ENCODE data around the gene YY1. TPM values are rescaled to one million over a fixed set of nuclear protein-coding genes. Genes with fewer than 3 reads are reported as not detected.

The YY1 gene
- total and polyA plus RNA-seq, 7 experiments from 2014 or later = 15.2 to 99.7 (median 72.1) TPM

- no peak for ATAC-seq
- Histone ChIP-seq H3K4me1 (ENCODE audit: control insufficient read depth in 2 of 2, insufficient read depth in 2 of 2, low read length in 2 of 2) (peaks cover 20 to 29% of the 10 kb centered on the region in 2 donors), H3K27me3 (ENCODE audit: control insufficient read depth in 2 of 2, insufficient read depth in 2 of 2, low read length in 2 of 2) (no peaks in the 10 kb centered on the region), H3K27ac (ENCODE audit: low read depth, low read length) (no peak overlapping the region), H3K4me3 (ENCODE audit: low read length) (no peak overlapping the region), H3K9me3 (ENCODE audit: control insufficient read depth in 2 of 3, low read length in 3 of 3) (no peaks in the 10 kb centered on the region), H3K36me3 (ENCODE audit: control insufficient read depth in 2 of 3, insufficient read depth in 3 of 3, low read length in 3 of 3) (peaks cover 0 to 19% (median 4%) of the 10 kb centered on the region in 3 experiments)
- H3K4me1 Mint-ChIP-seq = peaks cover 25 to 79% (median 67%) of the 10 kb centered on the region in 7 donors
- H3K27me3 Mint-ChIP-seq = no peaks in the 10 kb centered on the region
- intact Hi-C loops (cut with micrococcal nuclease) = no loop called here
- H3K9me3 Mint-ChIP-seq = no peaks in the 10 kb centered on the region
- H3K4me3 Mint-ChIP-seq = peak overlapping the region in 5 of 10 donors; percentile 2 to 43 (median 4)
- peak overlapping the region in 8 of 9 donors; percentile 47 to 88 (median 73) for H3K27ac Mint-ChIP-seq
- peaks cover 0 to 8% (median 0%) of the 10 kb centered on the region in 5 donors for H3K36me3 Mint-ChIP-seq
- no peak for DNase-seq
- ChIA-PET POLR2A (no interaction called here), CTCF (interaction anchor here (2.8 kb wide), 1 partner anchor 10 kb away, joined by 11 read pairs; no protein-coding TSS in a partner anchor)
Observed at GRCh38 chr14:100274250-100274649, 35.3 kb downstream of the YY1 start.

GRCh38 chr14:100275214-100275613 is 36.3 kb downstream of the YY1 start:
- CTCF ChIA-PET = no interaction called here
- H3K4me3 ChIP-seq (ENCODE audit: low read length) = no peak overlapping the region
- POLR2A ChIA-PET = no interaction called here
- H3K4me1 ChIP-seq (ENCODE audit: control insufficient read depth in 2 of 2, insufficient read depth in 2 of 2, low read length in 2 of 2) = peaks cover 20 to 29% of the 10 kb centered on the region in 2 donors
- Mint-ChIP-seq H3K36me3 (peaks cover 0 to 11% (median 3%) of the 10 kb centered on the region in 5 donors), H3K27me3 (no peaks in the 10 kb centered on the region), H3K9me3 (no peaks in the 10 kb centered on the region), H3K4me1 (peaks cover 27 to 82% (median 69%) of the 10 kb centered on the region in 7 donors), H3K27ac (peak overlapping the region in 8 of 9 donors; percentile 18 to 87 (median 56)), H3K4me3 (peak overlapping the region in 2 of 10 donors; percentile 2 to 33)
- no peak for DNase-seq
- H3K9me3 ChIP-seq (ENCODE audit: control insufficient read depth in 2 of 3, low read length in 3 of 3) = no peaks in the 10 kb centered on the region
- intact Hi-C loops (cut with micrococcal nuclease) = no loop called here
- H3K36me3 ChIP-seq (ENCODE audit: control insufficient read depth in 2 of 3, insufficient read depth in 3 of 3, low read length in 3 of 3) = peaks cover 0 to 19% (median 4%) of the 10 kb centered on the region in 3 experiments
- no peak for ATAC-seq
- no peak overlapping the region for H3K27ac ChIP-seq (ENCODE audit: low read depth, low read length)
- no peaks in the 10 kb centered on the region for H3K27me3 ChIP-seq (ENCODE audit: control insufficient read depth in 2 of 2, insufficient read depth in 2 of 2, low read length in 2 of 2)

- POLR2A ChIA-PET = no interaction called here
- Mint-ChIP-seq H3K4me3 (no peak overlapping the region), H3K4me1 (peaks cover 23 to 59% (median 48%) of the 10 kb centered on the region in 7 donors), H3K27ac (peak overlapping the region in 7 of 9 donors; percentile 29 to 84 (median 75)), H3K9me3 (no peaks in the 10 kb centered on the region), H3K36me3 (peaks cover 0 to 11% (median 4%) of the 10 kb centered on the region in 5 donors), H3K27me3 (no peaks in the 10 kb centered on the region)
- intact Hi-C loops (cut with micrococcal nuclease) = no loop called here
- Histone ChIP-seq H3K4me1 (ENCODE audit: control insufficient read depth in 2 of 2, insufficient read depth in 2 of 2, low read length in 2 of 2) (peaks cover 18 to 24% of the 10 kb centered on the region in 2 donors), H3K27ac (ENCODE audit: low read depth, low read length) (no peak overlapping the region), H3K9me3 (ENCODE audit: control insufficient read depth in 2 of 3, low read length in 3 of 3) (no peaks in the 10 kb centered on the region), H3K36me3 (ENCODE audit: control insufficient read depth in 2 of 3, insufficient read depth in 3 of 3, low read length in 3 of 3) (peaks cover 0 to 23% (median 4%) of the 10 kb centered on the region in 3 experiments), H3K4me3 (ENCODE audit: low read length) (no peak overlapping the region), H3K27me3 (ENCODE audit: control insufficient read depth in 2 of 2, insufficient read depth in 2 of 2, low read length in 2 of 2) (no peaks in the 10 kb centered on the region)
- ATAC-seq (peak; percentile 57), DNase-seq (no peak)
- CTCF ChIA-PET = no interaction called here
Observed at GRCh38 chr14:100278702-100279101, 39.8 kb downstream of the YY1 start.

GRCh38 chr14:100279133-100279532 is 40.2 kb downstream of the YY1 start:
- Histone ChIP-seq H3K27me3 (ENCODE audit: control insufficient read depth in 2 of 2, insufficient read depth in 2 of 2, low read length in 2 of 2) (no peaks in the 10 kb centered on the region), H3K4me1 (ENCODE audit: control insufficient read depth in 2 of 2, insufficient read depth in 2 of 2, low read length in 2 of 2) (peaks cover 14 to 21% of the 10 kb centered on the region in 2 donors), H3K9me3 (ENCODE audit: control insufficient read depth in 2 of 3, low read length in 3 of 3) (no peaks in the 10 kb centered on the region), H3K36me3 (ENCODE audit: control insufficient read depth in 2 of 3, insufficient read depth in 3 of 3, low read length in 3 of 3) (peaks cover 0 to 23% (median 4%) of the 10 kb centered on the region in 3 experiments), H3K4me3 (ENCODE audit: low read length) (no peak overlapping the region), H3K27ac (ENCODE audit: low read depth, low read length) (no peak overlapping the region)
- intact Hi-C loops (cut with micrococcal nuclease) = no loop called here
- ATAC-seq = no peak
- POLR2A ChIA-PET = no interaction called here
- Mint-ChIP-seq H3K27me3 (no peaks in the 10 kb centered on the region), H3K4me1 (peaks cover 22 to 57% (median 43%) of the 10 kb centered on the region in 7 donors), H3K4me3 (no peak overlapping the region), H3K36me3 (peaks cover 0 to 11% (median 4%) of the 10 kb centered on the region in 5 donors), H3K27ac (peak overlapping the region in 7 of 9 donors; percentile 29 to 84 (median 75)), H3K9me3 (no peaks in the 10 kb centered on the region)
- DNase-seq = no peak
- CTCF ChIA-PET = no interaction called here

- peaks cover 0 to 23% (median 2%) of the 10 kb centered on the region in 3 experiments for H3K36me3 ChIP-seq (ENCODE audit: control insufficient read depth in 2 of 3, insufficient read depth in 3 of 3, low read length in 3 of 3)
- H3K36me3 Mint-ChIP-seq = peaks cover 0 to 11% (median 4%) of the 10 kb centered on the region in 5 donors
- peaks cover 10 to 17% of the 10 kb centered on the region in 2 donors for H3K4me1 ChIP-seq (ENCODE audit: control insufficient read depth in 2 of 2, insufficient read depth in 2 of 2, low read length in 2 of 2)
- ATAC-seq (no peak), DNase-seq (no peak)
- ChIA-PET POLR2A (no interaction called here), CTCF (no interaction called here)
- H3K9me3 ChIP-seq (ENCODE audit: control insufficient read depth in 2 of 3, low read length in 3 of 3) = no peaks in the 10 kb centered on the region
- H3K9me3 Mint-ChIP-seq = no peaks in the 10 kb centered on the region
- peak overlapping the region; percentile 30 for H3K27ac ChIP-seq (ENCODE audit: low read depth, low read length)
- H3K27ac Mint-ChIP-seq = peak overlapping the region in 7 of 9 donors; percentile 39 to 87 (median 80)
- no peaks in the 10 kb centered on the region for H3K27me3 ChIP-seq (ENCODE audit: control insufficient read depth in 2 of 2, insufficient read depth in 2 of 2, low read length in 2 of 2)
- H3K4me3 Mint-ChIP-seq = no peak overlapping the region
- no peak overlapping the region for H3K4me3 ChIP-seq (ENCODE audit: low read length)
- intact Hi-C loops (cut with micrococcal nuclease) = no loop called here
- H3K4me1 Mint-ChIP-seq = peaks cover 18 to 53% (median 42%) of the 10 kb centered on the region in 7 donors
- H3K27me3 Mint-ChIP-seq = no peaks in the 10 kb centered on the region
Observed at GRCh38 chr14:100279563-100279962, 40.6 kb downstream of the YY1 start.

- CTCF ChIA-PET = interaction anchor here (1.0 kb wide), 1 partner anchor 89 kb away, joined by 4 read pairs; no protein-coding TSS in a partner anchor
- H3K36me3 Mint-ChIP-seq = peaks cover 0 to 9% (median 3%) of the 10 kb centered on the region in 5 donors
- no peak for DNase-seq
- H3K4me3 Mint-ChIP-seq = no peak overlapping the region
- no peak for ATAC-seq
- Histone ChIP-seq H3K27ac (ENCODE audit: low read depth, low read length) (no peak overlapping the region), H3K4me3 (ENCODE audit: low read length) (no peak overlapping the region), H3K9me3 (ENCODE audit: control insufficient read depth in 2 of 3, low read length in 3 of 3) (no peaks in the 10 kb centered on the region), H3K4me1 (ENCODE audit: control insufficient read depth in 2 of 2, insufficient read depth in 2 of 2, low read length in 2 of 2) (peaks cover 0 to 17% of the 10 kb centered on the region in 2 donors), H3K27me3 (ENCODE audit: control insufficient read depth in 2 of 2, insufficient read depth in 2 of 2, low read length in 2 of 2) (no peaks in the 10 kb centered on the region), H3K36me3 (ENCODE audit: control insufficient read depth in 2 of 3, insufficient read depth in 3 of 3, low read length in 3 of 3) (peaks cover 0 to 17% (median 0%) of the 10 kb centered on the region in 3 experiments)
- no peaks in the 10 kb centered on the region for H3K9me3 Mint-ChIP-seq
- peaks cover 7 to 39% (median 34%) of the 10 kb centered on the region in 7 donors for H3K4me1 Mint-ChIP-seq
- intact Hi-C loops (cut with micrococcal nuclease) = no loop called here
- H3K27me3 Mint-ChIP-seq = no peaks in the 10 kb centered on the region
- H3K27ac Mint-ChIP-seq = peak overlapping the region in 5 of 9 donors; percentile 29 to 83 (median 62)
- POLR2A ChIA-PET = interaction anchor here (0.7 to 2.0 kb wide), 2 partner anchors 9 to 59 kb away, joined by 4 to 11 read pairs; no protein-coding TSS in a partner anchor
Observed at GRCh38 chr14:100281286-100282082, 42.5 kb downstream of the YY1 start.
